Renal cortical epithelial cell (primary cell): ENCODE results near the gene ACSL6. TPM values are rescaled to one million over a fixed set of nuclear protein-coding genes. Genes with fewer than 3 reads are reported as not detected.

Experiments used
- DNase-seq: peaks from one replicate; pipeline ENCODE4 v3.0.0-alpha.2; 2011; ENCODE audit warnings: low read depth
- total RNA-seq: library from RNA; depleted of rRNA; stranded (reverse); fragments of >200 nt; gene quantifications from 2 replicates; pipeline ENCODE4 v1.2.3, GENCODE V29; 2014

The ACSL6 gene
- total RNA-seq: 0.05 TPM in 1 of 2 replicates, not detected in the other

GRCh38 chr5:132011622-132012343 lies at the start of gene ACSL6:
Gene ACSL6, minus strand, starts transcription at chr5:132011658. Its CDS starts 105 bp downstream, at chr5:132011553.
- no peak for DNase-seq

DNA sequence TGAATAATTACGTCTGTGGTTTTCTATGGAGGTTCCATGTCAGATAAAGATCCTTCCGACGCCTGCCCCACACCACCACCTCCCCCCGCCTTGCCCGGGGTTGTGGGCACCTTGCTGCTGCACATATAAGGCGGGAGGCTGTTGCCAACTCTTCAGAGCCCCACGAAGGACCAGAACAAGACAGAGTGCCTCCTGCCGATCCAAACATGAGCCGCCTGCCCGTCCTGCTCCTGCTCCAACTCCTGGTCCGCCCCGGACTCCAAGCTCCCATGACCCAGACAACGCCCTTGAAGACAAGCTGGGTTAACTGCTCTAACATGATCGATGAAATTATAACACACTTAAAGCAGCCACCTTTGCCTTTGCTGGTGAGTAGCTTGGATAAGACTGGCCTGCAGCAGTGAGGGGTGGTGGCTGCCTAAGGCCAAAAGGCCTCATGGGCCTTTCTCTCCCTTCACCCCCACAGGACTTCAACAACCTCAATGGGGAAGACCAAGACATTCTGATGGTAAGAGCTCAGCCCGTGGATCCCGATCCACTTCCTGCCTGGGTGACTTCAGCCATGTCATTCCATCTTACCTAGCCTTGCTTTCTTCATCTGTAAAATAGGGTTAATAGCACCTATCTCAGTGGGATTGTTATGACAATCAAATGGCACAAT lies 49.2 kb upstream of the ACSL6 start, which contains the start of gene IL3:
Gene IL3 (plus strand): TSS at position 155 of the 661 bp plus-strand sequence. CDS start 52 bp downstream, at position 207.
- DNase-seq: no peak

DNA sequence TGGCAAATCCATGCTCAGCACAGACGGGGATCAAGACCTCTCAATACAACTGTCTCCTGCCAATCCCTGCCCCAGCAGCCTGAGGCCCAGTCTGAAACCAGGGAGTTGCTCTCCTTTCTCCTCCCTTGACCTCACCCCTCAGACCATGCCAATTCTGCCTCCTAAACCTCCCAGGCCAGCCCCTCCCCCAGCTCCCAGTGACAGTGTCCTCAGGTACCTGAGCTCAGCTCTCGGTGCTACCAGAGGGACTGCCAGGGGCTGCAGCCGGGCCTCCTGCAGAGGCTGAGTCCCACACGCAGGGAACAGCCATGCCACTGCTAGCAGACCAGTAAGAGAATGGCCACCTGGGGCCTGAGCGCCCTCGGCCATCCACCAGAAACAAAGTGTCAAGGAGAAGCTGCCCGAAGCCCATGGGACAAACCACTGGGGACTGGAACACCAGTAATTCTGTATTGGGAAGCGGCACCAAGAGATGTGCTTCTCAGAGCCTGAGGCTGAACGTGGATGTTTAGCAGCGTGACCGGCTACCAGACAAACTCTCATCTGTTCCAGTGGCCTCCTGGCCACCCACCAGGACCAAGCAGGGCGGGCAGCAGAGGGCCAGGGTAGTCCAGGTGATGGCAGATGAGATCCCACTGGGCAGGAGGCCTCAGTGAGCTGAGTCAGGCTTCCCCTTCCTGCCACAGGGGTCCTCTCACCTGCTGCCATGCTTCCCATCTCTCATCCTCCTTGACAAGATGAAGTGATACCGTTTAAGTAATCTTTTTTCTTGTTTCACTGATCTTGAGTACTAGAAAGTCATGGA lies 48.4 kb upstream of the ACSL6 start:
- DNase-seq: no peak

DNA sequence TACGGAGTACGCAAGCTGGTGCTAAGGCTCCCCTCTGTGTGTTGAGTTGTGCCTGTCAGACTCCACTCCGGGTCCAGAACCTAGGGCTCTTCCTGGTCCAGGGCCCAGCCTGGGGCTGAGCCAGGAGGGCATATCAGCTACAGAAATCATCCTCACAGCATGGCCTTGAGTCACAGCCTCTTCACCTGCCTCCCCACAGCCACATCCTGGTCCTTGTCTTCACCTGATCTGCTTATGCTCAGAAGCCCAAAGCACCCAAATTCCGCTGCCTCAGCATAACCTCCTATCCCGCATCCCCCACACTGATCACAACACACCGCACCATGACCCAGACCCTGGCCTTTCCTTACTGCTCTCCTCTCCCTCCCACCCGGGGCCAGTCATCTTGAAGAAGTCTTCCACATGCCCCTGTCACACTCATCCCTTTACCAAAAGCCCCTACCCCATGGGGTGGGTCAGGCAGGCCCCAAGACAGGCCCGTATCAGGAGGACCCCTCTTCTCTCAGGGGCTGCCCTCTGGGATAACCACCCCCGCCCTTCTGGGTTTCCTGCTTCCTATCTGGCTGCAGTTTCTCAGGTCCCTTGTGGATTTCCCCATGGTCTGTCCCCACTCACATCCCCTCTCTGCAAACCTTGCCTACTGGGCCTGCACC lies 47.7 kb upstream of the ACSL6 start:
- no peak for DNase-seq

DNA sequence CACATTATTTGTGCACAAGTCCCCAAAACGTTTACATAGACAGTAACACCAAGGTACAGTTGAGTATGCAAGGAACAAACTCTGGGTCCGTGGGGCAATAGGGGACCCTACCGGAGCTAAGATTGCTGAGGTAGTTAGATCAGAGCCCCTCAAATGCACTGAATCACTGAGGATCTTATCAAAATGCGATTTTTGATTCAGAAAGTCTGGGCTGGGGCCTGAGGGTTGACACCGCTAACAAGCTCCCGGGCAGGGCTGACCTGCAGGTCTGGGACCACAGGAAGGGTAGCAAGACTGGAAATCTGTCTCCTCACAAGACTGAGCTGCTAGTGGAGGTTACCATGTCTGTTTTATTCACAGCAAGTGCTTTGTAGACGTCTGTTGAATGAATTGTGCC lies 47.2 kb upstream of the ACSL6 start:
- DNase-seq: no peak

DNA sequence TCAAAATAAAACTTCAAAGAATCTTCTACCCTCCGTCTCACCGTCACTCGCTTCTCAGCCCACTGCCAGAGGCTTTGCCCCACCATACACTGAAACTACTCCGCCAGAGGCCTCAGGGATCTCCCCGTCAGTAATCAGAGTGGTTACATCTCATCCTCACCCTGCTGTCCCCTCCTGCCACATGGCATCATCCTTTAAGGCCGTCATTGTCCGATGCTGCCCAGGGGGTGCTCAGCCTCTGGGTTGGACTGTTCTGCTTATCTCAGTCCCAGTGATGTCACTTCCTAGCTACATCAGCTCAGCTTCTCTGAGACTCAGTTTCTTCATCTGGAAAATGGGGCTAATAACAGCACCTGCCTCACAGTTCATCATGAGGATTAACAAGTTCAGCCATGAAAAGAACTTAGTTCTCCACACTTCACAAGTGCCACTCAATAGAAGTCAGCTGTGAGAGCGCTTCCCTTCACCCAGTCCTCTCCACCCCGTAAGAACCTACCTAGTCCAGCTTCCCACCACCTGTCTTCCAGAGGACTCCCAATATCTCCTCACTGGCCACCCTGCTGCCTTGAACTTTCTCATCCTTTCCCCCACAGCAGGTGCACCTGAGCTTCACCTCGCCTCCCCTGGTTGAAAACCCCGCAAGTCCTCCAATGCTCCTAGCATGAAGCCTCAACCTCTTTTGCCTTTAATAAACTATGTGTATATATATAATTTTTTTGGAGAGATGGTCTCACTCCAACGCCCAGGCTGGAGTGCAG lies 46.2 kb upstream of the ACSL6 start:
- DNase-seq: no peak

DNA sequence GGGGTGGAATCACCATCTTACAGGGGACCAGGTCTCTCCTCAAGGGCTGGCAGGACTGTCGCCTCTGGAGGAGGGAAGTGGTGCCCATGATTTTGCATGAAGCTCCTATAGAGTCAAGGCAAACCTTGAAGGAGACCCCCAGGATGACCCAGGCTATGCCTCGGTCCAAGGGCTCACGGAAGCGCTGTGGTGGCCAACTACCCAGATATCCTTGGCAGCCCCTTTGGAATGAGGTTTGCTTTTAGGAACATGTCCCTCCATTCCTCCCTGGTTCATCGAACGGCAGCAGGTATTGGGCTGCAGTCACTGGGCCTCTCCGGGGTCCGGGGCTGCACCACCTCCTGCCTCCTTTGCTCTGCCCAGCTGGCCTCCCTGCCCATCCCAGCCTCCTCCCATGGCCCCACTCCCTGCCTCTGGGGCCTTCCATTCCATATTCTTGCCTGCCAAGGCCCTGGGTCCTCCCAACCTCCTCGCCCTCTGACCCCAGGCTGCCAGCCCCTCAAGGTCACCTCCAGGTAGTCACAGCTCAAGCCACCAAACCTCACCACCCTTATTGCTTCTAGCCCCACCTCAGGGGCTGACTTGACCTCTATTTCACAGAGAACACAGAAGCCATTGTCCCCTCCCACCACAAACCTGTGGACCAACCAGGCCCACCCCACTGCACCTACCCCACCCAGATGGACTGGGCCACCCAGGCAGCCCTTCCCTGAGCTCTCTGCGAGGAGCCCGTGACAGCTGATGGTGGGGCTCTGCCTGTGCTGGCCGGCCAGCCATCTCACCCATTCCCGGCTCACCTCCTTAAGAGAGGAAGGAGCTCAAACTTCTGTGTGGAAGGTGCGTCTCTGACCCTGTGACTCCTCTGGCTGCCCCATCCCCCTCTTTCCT lies 45.4 kb upstream of the ACSL6 start:
- no peak for DNase-seq

DNA sequence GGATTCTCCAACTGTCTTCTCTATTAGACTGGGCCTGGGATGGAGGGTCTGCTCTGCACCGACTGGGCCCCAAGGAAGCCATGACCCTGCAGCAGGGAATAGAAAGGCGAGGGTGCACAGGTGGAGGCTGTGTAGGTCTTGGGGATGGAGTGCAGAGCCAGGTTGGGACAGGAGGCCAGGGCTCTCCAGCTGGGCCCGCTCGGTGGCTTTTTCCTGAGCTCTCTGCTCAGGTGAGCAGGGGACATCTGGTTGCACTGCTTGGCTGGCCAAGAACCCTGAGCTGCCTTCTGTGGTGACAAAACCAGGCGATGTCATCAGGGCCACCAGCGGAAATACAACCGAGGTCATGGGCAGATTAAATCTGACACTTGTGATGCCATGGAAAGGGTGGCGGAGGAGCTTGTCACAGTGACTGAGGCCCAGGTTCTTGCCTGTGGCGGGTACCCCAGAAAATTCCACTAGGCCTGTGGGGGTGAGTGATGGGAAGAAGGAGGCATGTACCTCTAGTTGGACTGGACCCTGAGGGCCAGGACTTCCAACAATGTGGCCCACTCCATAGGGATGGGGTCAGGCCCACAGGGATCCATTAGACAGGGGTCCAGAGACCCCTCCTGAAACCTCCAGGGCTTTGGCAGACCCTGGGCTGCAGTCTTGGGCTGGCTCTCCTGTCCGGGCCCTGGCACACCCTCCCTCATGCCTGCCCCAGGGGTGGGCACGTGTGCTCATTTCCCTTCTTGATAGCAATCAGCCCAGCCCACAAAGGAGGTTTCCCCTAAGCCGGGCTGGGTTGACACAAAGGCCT lies 44.6 kb upstream of the ACSL6 start:
- no peak for DNase-seq

DNA sequence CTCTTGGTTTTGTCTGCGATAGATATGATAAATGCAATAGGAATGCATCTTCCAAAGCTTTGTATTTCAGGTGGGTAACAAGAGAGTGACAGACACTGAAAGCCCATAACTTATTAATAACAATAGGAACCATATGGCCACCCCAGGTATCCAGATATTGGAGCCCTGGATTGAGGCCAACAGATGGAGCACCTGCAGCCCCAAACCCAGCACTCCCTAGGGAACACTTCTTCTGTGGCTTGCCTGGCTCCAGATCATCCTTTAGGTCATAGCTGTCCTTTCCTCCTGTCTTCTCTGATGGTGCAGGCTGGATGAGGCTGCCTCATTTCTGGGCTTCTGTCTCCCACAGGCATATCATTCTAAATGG lies 44.0 kb upstream of the ACSL6 start:
- DNase-seq: no peak

DNA sequence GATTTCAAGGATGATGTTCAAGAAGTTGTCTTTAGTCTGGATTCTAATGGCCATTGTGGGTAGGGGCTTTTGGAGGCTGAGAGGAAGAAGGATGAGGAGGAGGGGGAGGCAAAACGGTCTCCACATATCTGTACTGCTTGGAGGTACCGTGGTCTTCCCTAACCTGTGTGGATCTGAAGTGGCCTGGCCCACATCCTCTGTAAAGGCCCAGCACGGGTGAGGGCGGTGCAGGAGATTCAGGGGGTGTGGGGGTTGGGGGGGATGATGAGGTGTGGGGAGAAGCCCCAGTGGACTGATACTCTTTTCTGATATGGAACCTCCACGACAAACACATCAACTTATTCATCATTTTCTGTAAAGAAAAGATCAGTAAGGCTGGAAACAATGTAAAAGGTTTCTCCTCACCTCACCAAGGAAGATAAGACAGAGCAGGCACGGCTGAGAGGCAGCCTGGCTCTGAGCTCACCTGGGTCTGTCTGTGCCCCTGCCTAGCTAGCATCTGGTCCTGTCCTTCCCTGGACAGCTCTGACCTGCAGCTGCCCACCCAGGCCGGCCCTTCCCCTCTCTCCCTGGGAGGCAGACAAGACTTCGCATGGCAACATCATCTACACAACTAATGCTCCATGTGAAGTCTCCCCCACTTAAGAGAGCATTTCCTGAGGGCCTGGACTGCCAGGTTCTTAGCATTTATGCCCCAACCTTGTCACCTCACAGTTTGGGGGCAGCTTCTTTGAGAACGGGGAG lies 43.4 kb upstream of the ACSL6 start:
- DNase-seq: no peak

- DNase-seq: no peak
These were observed 42.7 kb upstream of the ACSL6 start for GRCh38 chr5:132054031-132054696.

GRCh38 chr5:132053483-132053882 lies 42.0 kb upstream of the ACSL6 start:
- no peak for DNase-seq

GRCh38 chr5:132052520-132052919 lies 41.1 kb upstream of the ACSL6 start:
- DNase-seq: no peak

DNA sequence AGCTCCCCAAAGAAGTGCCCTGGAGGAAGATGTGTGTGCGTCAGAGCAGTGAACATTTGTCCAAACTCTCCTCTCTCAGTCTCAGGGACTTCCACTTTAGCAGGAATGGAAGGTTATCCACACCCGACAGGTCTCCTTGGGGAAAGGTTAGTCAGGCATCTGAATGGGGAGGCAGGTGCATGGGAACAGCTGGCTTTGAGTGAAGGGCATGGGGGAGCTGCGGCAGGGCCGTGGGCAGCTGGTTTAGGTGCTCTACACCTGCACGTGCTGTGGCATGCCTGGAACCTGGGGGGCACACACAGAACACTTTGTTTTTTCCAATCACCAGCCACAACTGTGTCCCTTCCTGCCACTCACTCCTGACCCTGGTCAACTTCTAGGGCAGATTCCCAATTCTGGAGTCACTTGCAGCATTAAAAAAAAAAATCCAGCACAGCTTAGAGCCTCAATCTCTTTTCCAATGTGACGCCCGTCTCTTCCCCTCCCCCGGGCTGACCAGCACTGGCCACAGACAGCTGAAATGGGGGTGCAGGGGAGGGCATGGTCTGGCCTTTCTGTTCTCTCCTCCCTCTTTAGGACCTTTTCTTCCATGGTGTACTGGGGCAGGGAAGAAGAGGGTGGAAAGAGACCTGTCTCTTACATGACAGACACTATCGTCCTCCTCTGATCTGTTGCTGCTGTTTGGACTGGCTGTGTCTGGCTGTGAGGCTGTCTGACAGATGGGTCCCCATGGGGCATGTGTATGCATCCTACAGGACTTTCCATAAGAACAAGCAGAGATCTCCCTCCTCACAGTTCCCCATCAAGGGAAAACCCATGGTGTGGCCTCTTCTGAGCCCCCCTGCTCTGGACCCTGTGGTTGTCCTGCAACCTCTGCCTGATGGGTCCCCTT lies 39.4 kb upstream of the ACSL6 start:
- no peak for DNase-seq

- DNase-seq: no peak
These were observed 38.7 kb upstream of the ACSL6 start for GRCh38 chr5:132050136-132050535.

- no peak for DNase-seq
These were observed 38.1 kb upstream of the ACSL6 start for GRCh38 chr5:132049559-132049958.

GRCh38 chr5:132049093-132049492 lies 37.6 kb upstream of the ACSL6 start:
- DNase-seq: no peak
